ENCODE results near the gene BAG1.

GRCh38 chr9:33254211-33254610 is 10.3 kb downstream of the BAG1 start:
- TF ChIP-seq CTCF (IDR thresholded peaks at IDR 0.05) (no peak), EZH2 (IDR thresholded peaks at IDR 0.05; ENCODE audit: borderline replicate concordance, insufficient read depth, low read depth, low read length, poor library complexity, severe bottlenecking) (no peak)

Data from B cell (primary cell).